PC-3 (cell line): ENCODE data around the gene INPP5K. TPM values are rescaled to one million over a fixed set of nuclear protein-coding genes. Genes with fewer than 3 reads are reported as not detected.
"Not testable (repeated sequence)": the region's sequence is repeated elsewhere in the genome, so short reads cannot be mapped to it uniquely, and the experiment has no call there.

Experiments
- ATAC-seq: fragments of 200-7000 bp; cut with Tn5 transposase; 2 replicates; pipeline ENCODE4 v1.9.1; 2020; ENCODE audit warnings: mild to moderate bottlenecking, moderate library complexity
- BruUV-seq: library from RNA; stranded (reverse); fragments of 400-500 nt; replicated peaks from 2 replicates; lab custom pipeline; 2021; lab: Mats Ljungman, UMichigan
- CTCF ChIA-PET: fragments of 300-600 bp; sonication (Branson Sonifier 250); formaldehyde crosslinking; loops from one replicate; lab custom pipeline; 2022; ENCODE audit warnings: antibody characterized with exemption; lab: Charles Lee
- POLR2A ChIA-PET: fragments of 300-600 bp; sonication (Branson Sonifier 250); formaldehyde crosslinking; loops from one replicate; lab custom pipeline; 2022; ENCODE audit warnings: antibody characterized with exemption; ENCODE audit not compliant: unreplicated experiment; lab: Charles Lee
- DNase-seq: peaks from one replicate; pipeline ENCODE4 v3.0.0-alpha.2; 2015
- H2AFZ ChIP-seq: fragments of 300-600 bp; sonication (generic); 2 replicates; pipeline ENCODE4 v1.6.0; 2016; ENCODE audit warnings: antibody characterized with exemption, low read length
- H3F3A ChIP-seq: fragments of 300-600 bp; sonication (generic); one replicate; pipeline ENCODE4 v1.6.0; 2017; ENCODE audit warnings: antibody characterized with exemption, low read length, control low read depth, mild to moderate bottlenecking; ENCODE audit not compliant: unreplicated experiment
- H3K27ac ChIP-seq: fragments of 300-600 bp; sonication (generic); 2 replicates; pipeline ENCODE4 v1.5.1; 2016; ENCODE audit warnings: mild to moderate bottlenecking, low read length
- H3K27me3 ChIP-seq: fragments of 300-600 bp; sonication (generic); 2 replicates; pipeline ENCODE4 v1.6.1; 2016; ENCODE audit warnings: low read length, mixed read lengths
- H3K36me3 ChIP-seq: fragments of 300-600 bp; sonication (generic); 2 replicates; pipeline ENCODE4 v1.6.1; 2016; ENCODE audit warnings: low read depth, mixed run types, low read length, mixed read lengths
- H3K4me1 ChIP-seq: fragments of 300-600 bp; sonication (generic); 2 replicates; pipeline ENCODE4 v1.5.1; 2016; ENCODE audit warnings: low read length; ENCODE audit not compliant: insufficient read depth
- H3K4me2 ChIP-seq: fragments of 300-600 bp; sonication (generic); 2 replicates; pipeline ENCODE4 v1.6.0; 2016; ENCODE audit warnings: low read length
- H3K4me3 ChIP-seq: fragments of 300-600 bp; sonication (generic); 2 replicates; pipeline ENCODE4 v1.5.1; 2016; ENCODE audit warnings: mild to moderate bottlenecking, low read length, mixed read lengths
- H3K79me2 ChIP-seq: fragments of 300-600 bp; sonication (generic); 2 replicates; pipeline ENCODE4 v1.6.1; 2017; ENCODE audit warnings: low read length, mixed read lengths
- H3K9ac ChIP-seq: fragments of 300-600 bp; sonication (generic); 2 replicates; pipeline ENCODE4 v1.6.0; 2016; ENCODE audit warnings: mild to moderate bottlenecking, low read length
- H3K9me2 ChIP-seq: fragments of 300-600 bp; sonication (generic); replicated peaks from 2 replicates; pipeline ENCODE4 v1.6.1; 2016; ENCODE audit warnings: mixed run types, low read length, mixed read lengths
- H3K9me3 ChIP-seq: fragments of 300-600 bp; sonication (generic); 2 replicates; pipeline ENCODE4 v1.6.1; 2016; ENCODE audit warnings: low read length, mixed read lengths
- H4K20me1 ChIP-seq: fragments of 300-600 bp; sonication (generic); 2 replicates; pipeline ENCODE4 v1.6.1; 2016; ENCODE audit warnings: low read length, mixed read lengths
- EZH2 ChIP-seq: fragments of 300-600 bp; sonication (generic); IDR thresholded peaks from one replicate; pipeline ENCODE4 v1.6.1; 2017; ENCODE audit warnings: antibody characterized with exemption, mild to moderate bottlenecking, low read length; ENCODE audit not compliant: unreplicated experiment
- EZH2phosphoT487 ChIP-seq: fragments of 300-600 bp; sonication (generic); IDR thresholded peaks from 2 replicates; pipeline ENCODE4 v1.6.1; 2018; ENCODE audit warnings: mild to moderate bottlenecking, antibody characterized with exemption, low read length, borderline replicate concordance
- intact Hi-C: fragments of 100-400 bp; cut with micrococcal nuclease; formaldehyde crosslinking; loops from 2 replicates; pipeline ENCODE4 v1.9.0; 2023
- total RNA-seq: library from RNA; depleted of rRNA; stranded (reverse); fragments of >200 nt; gene quantifications from 2 replicates; pipeline ENCODE4 v1.2.3, GENCODE V29; 2014; rRNA removed
- TF ChIP-seq, protein P1 (sequence below): fragments of 300-600 bp; sonication (generic); conservative IDR thresholded peaks from 2 replicates; pipeline ENCODE4 v1.5.1; 2017; ENCODE audit warnings: antibody characterized with exemption, low read depth, mild to moderate bottlenecking, low read length

INPP5K gene
- total RNA-seq, 1 experiment from 2014 or later: 52.6 TPM

DNA sequence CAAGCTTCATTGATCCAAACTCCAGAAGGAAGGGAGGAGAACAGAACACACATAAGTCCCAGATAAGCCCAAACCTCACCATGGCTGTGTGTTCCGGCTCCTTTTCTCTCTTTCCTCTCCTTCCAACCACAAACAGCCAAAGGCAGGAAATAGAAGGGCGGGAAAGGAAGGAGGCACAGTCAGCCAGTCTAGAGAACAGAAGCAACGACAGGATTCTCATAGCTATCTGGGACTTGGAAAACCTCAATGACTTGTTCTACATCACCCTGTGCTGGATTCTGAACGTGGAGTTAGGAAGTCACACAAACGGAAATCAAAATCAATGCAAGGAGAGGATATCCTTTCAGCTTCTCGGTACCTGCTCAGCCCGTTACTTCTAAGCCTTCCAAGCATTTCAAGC, 69.4 kb downstream of the INPP5K start:
- POLR2A ChIA-PET: no interaction called here
- no peak for ATAC-seq
- no peak overlapping the region for H3K9ac ChIP-seq

DNA sequence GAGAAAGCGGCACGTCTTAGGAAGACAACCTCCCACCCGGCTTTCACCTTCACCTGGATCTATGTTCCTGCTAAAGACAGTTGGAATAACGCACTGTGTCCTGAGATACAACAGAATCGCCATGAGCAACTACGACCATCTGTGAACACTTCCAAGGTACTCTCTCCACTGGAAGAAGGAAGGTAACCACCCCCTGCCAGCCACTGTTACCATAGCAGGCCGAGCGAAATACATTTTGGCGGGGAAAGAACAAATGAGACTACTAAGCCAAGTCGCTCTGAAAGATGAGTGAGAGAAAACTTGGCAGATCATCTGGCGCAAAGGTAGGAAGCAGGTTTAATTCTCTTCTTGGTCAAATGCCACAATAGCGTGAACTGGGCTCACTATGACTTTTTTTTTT, 70.2 kb downstream of the INPP5K start:
- POLR2A ChIA-PET: no interaction called here
- no peak for DNase-seq
- Histone ChIP-seq H3K9me2 (no peaks in the 10 kb centered on the region), H3K79me2 (peaks cover 88% of the 10 kb centered on the region), H3K36me3 (no peaks in the 10 kb centered on the region; the same call in 1 of the 2 replicates), H3K27ac (no peak overlapping the region), H3K27me3 (no peaks in the 10 kb centered on the region), H3K4me3 (no peak overlapping the region), H3K9ac (no peak overlapping the region), H4K20me1 (peaks cover 9% of the 10 kb centered on the region), H3K4me2 (no peak overlapping the region), H3K9me3 (no peaks in the 10 kb centered on the region), H3K4me1 (no peaks in the 10 kb centered on the region), H2AFZ (no peak overlapping the region), H3F3A (no peaks in the 10 kb centered on the region)
- CTCF ChIA-PET: no interaction called here
- no TSS peak for BruUV-seq
- intact Hi-C loops: no loop called here
- no peak for ATAC-seq
- TF ChIP-seq EZH2phosphoT487 (no peak), EZH2 (no peak)
- TF ChIP-seq, protein P1, sequence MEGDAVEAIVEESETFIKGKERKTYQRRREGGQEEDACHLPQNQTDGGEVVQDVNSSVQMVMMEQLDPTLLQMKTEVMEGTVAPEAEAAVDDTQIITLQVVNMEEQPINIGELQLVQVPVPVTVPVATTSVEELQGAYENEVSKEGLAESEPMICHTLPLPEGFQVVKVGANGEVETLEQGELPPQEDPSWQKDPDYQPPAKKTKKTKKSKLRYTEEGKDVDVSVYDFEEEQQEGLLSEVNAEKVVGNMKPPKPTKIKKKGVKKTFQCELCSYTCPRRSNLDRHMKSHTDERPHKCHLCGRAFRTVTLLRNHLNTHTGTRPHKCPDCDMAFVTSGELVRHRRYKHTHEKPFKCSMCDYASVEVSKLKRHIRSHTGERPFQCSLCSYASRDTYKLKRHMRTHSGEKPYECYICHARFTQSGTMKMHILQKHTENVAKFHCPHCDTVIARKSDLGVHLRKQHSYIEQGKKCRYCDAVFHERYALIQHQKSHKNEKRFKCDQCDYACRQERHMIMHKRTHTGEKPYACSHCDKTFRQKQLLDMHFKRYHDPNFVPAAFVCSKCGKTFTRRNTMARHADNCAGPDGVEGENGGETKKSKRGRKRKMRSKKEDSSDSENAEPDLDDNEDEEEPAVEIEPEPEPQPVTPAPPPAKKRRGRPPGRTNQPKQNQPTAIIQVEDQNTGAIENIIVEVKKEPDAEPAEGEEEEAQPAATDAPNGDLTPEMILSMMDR: no peak

More for the DNA sequence above, 69.4 kb downstream of the INPP5K start:
- Histone ChIP-seq H3F3A (no peaks in the 10 kb centered on the region), H3K79me2 (peaks cover 89% of the 10 kb centered on the region), H3K27ac (no peak overlapping the region), H3K9me2 (no peaks in the 10 kb centered on the region), H2AFZ (no peak overlapping the region), H3K4me1 (no peaks in the 10 kb centered on the region), H3K9me3 (no peaks in the 10 kb centered on the region), H3K4me2 (no peak overlapping the region), H3K36me3 (no peaks in the 10 kb centered on the region; the same call in 1 of the 2 replicates), H3K4me3 (no peak overlapping the region), H3K27me3 (no peaks in the 10 kb centered on the region), H4K20me1 (peaks cover 9% of the 10 kb centered on the region)
- intact Hi-C loops: no loop called here
- no peak for DNase-seq
- TF ChIP-seq, protein P1: no peak
- no peak for TF ChIP-seq EZH2phosphoT487
- CTCF ChIA-PET: no interaction called here
- no TSS peak for BruUV-seq

DNA sequence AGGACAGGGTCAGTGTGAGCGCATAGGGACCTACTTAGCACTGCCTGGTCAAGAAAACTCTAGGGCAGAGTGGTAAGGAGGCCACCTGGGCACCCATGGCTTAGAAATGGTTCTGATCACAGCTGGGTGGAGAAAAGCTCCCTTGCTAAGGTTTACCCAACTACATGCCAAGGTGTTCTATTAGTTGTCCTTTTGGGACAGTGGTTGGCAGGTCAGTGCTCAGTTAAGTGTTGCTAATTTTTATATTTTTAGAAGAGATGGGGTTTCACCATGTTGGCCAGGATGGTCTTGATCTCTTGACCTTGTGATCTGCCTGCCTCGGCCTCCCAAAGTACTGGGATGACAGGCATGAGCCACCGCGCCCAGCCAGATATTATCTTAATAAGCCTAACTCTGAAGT, 70.7 kb downstream of the INPP5K start:
- H3K27ac ChIP-seq, CTCF ChIA-PET, H2AFZ ChIP-seq, H3K4me3 ChIP-seq, intact Hi-C loops, H3K27me3 ChIP-seq, H3K4me1 ChIP-seq, ATAC-seq, POLR2A ChIA-PET, BruUV-seq, H4K20me1 ChIP-seq, H3K9me2 ChIP-seq, H3K36me3 ChIP-seq, DNase-seq, H3F3A ChIP-seq, H3K9me3 ChIP-seq, H3K9ac ChIP-seq, H3K4me2 ChIP-seq: not testable (repeated sequence)
- peaks cover 88% of the 10 kb centered on the region for H3K79me2 ChIP-seq

Other genes starting within 250 kb of the INPP5K start
- not detected in 2 replicates for gene BHLHA9, start 246.2 kb downstream of the INPP5K start, total RNA-seq
- gene TRARG1, start 236.9 kb downstream of the INPP5K start, total RNA-seq: not detected in 2 replicates
- gene YWHAE, start 116.4 kb downstream of the INPP5K start, total RNA-seq: 210 and 342 TPM in 2 replicates
- gene CRK, start 60.4 kb downstream of the INPP5K start, total RNA-seq: 41.8 and 49.4 TPM in 2 replicates
- 76.4 and 90.7 TPM in 2 replicates for gene MYO1C, start 23.9 kb downstream of the INPP5K start, total RNA-seq
- gene PITPNA, start 46.2 kb upstream of the INPP5K start, total RNA-seq: 31.2 and 31.5 TPM in 2 replicates
- 6.2 and 17.1 TPM in 2 replicates for gene SLC43A2, start 112.2 kb upstream of the INPP5K start, total RNA-seq
- 0.73 and 0.81 TPM in 2 replicates for gene SCARF1, start 129.1 kb upstream of the INPP5K start, total RNA-seq
- gene RILP, start 133.3 kb upstream of the INPP5K start, total RNA-seq: 27.6 and 27.8 TPM in 2 replicates
- 103 and 126 TPM in 2 replicates for gene PRPF8, start 168.3 kb upstream of the INPP5K start, total RNA-seq
- gene TLCD2, start 193.8 kb upstream of the INPP5K start, total RNA-seq: 0.63 and 0.77 TPM in 2 replicates
- 14.6 and 16.4 TPM in 2 replicates for gene WDR81, start 208.1 kb upstream of the INPP5K start, total RNA-seq
- 2.2 and 2.5 TPM in 2 replicates for gene SERPINF2, start 226.3 kb upstream of the INPP5K start, total RNA-seq
- gene SERPINF1, start 245.4 kb upstream of the INPP5K start, total RNA-seq: 1.7 TPM in 1 of 2 replicates, not detected in the other